Measurements from ENCODE around the gene RXRB. TPM values are rescaled to one million over a fixed set of nuclear protein-coding genes. Genes with fewer than 3 reads are reported as not detected.
A peak's percentile ranks its signal among the peaks of the same experiment; 100 is the strongest.
"Not testable (repeated sequence)": the region's sequence is repeated elsewhere in the genome, so short reads cannot be mapped to it uniquely, and the experiment has no call there.

RXRB gene
- total RNA-seq, 1 donor from 2014 or later: 21.6 TPM

DNA sequence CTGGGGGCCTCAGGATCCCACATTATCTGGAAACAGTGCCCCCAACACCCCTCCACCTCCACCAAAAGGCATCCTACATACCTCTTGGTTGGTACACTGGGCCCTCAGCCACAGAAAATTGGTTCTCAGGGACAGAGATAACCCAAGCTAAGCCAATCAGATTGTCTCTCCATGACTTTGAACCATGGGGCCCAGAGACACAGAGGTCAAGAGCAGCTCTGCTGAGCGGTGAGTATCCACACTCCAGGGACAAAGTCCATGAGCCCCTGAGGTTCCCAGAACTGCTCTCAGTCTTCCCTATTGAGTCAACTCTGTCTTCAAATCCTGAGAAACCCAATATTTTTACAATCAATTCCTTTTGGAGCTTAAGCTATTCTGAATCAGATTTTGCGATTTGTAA lies 43.5 kb downstream of the RXRB start:
- intact Hi-C loops (cut with DNase I): no loop called here
- Histone ChIP-seq H3K9me3 (no peaks in the 10 kb centered on the region), H3K27ac (no peak overlapping the region), H3K36me3 (no peaks in the 10 kb centered on the region), H3K27me3 (no peaks in the 10 kb centered on the region), H3K4me1 (peaks cover 4% of the 10 kb centered on the region in 2 donors), H3K4me3 (no peak overlapping the region)
- no peak for TF ChIP-seq CTCF (IDR thresholded peaks at IDR 0.05)
- no peak for DNase-seq (ENCODE audit: low spot score in 2 of 2)

DNA sequence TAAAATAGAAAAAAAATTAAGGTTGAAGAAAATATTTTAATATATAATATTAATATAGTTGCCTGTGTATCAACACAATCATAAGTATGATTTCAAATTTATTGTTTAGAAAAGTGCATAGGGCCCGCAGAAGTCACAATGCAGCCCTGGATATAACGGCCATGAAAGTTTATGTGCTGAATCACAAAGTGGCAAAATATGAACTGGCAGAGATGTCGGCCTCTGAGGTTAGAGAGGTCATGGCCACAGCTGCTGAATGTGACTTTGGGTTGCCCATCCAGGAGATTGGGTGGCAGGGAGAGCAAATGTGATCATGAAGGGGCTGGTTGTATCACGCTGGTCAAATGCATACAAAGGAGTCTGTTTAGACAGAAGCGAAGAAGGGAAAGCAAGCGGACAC lies 43.9 kb downstream of the RXRB start:
- Histone ChIP-seq H3K4me1 (peaks cover 4% of the 10 kb centered on the region in 2 donors), H3K27ac (no peak overlapping the region), H3K36me3 (no peaks in the 10 kb centered on the region), H3K27me3 (no peaks in the 10 kb centered on the region), H3K4me3 (no peak overlapping the region), H3K9me3 (no peaks in the 10 kb centered on the region)
- DNase-seq (ENCODE audit: low spot score in 2 of 2): no peak
- TF ChIP-seq CTCF (IDR thresholded peaks at IDR 0.05): no peak
- intact Hi-C loops (cut with DNase I): no loop called here

- no peaks in the 10 kb centered on the region for H3K36me3 ChIP-seq
- no peaks in the 10 kb centered on the region for H3K9me3 ChIP-seq
- TF ChIP-seq CTCF (IDR thresholded peaks at IDR 0.05): no peak
- no peak for DNase-seq (ENCODE audit: low spot score in 2 of 2)
- intact Hi-C loops (cut with DNase I): no loop called here
- H3K27me3 ChIP-seq: no peaks in the 10 kb centered on the region
- H3K27ac ChIP-seq: no peak overlapping the region
- no peaks in the 10 kb centered on the region for H3K4me1 ChIP-seq
- no peak overlapping the region for H3K4me3 ChIP-seq
Measured at GRCh38 chr6:33154349-33154748, 46.1 kb downstream of the RXRB start.

GRCh38 chr6:33151050-33151449 lies 49.4 kb downstream of the RXRB start:
- Histone ChIP-seq H3K36me3 (no peaks in the 10 kb centered on the region), H3K4me1 (no peaks in the 10 kb centered on the region), H3K4me3 (no peak overlapping the region), H3K27me3 (no peaks in the 10 kb centered on the region), H3K27ac (no peak overlapping the region), H3K9me3 (no peaks in the 10 kb centered on the region)
- intact Hi-C loops (cut with DNase I): no loop called here
- no peak for TF ChIP-seq CTCF (IDR thresholded peaks at IDR 0.05)
- DNase-seq (ENCODE audit: low spot score in 2 of 2): no peak

DNA sequence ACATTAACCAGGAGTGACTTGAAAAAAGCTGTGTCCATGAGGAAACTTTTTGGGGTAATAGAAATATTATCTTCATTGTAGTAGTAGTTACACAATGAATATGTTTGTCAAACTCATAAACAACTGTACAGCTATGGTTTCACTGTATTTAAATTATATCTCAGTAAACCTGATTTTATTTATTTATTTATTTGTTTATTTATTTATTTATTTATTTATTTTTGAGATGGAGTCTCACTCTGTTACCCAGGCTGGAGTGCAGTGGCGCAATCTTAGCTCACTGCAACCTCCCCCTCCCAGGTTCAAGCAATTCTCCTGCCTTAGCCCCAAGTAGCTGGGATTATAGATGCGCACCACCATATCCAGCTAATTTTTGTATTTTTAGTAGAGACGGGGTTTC lies 49.9 kb downstream of the RXRB start:
- H3K27ac ChIP-seq; intact Hi-C loops (cut with DNase I); H3K9me3 ChIP-seq; H3K4me3 ChIP-seq; DNase-seq (ENCODE audit: low spot score in 2 of 2); H3K36me3 ChIP-seq; H3K27me3 ChIP-seq; H3K4me1 ChIP-seq: not testable (repeated sequence)

GRCh38 chr6:33147807-33148666 lies 52.4 kb downstream of the RXRB start:
- H3K27ac ChIP-seq: no peak overlapping the region
- H3K27me3 ChIP-seq: no peaks in the 10 kb centered on the region
- intact Hi-C loops (cut with DNase I): loop anchor here (2.0 kb wide), 1 partner anchor 133 kb away; no protein-coding TSS in a partner anchor
- H3K9me3 ChIP-seq: no peaks in the 10 kb centered on the region
- H3K4me3 ChIP-seq: no peak overlapping the region
- H3K36me3 ChIP-seq: no peaks in the 10 kb centered on the region
- TF ChIP-seq CTCF (IDR thresholded peaks at IDR 0.05): peak; percentile 40 to 79 (median 66)
- H3K4me1 ChIP-seq: no peaks in the 10 kb centered on the region
- no peak for DNase-seq (ENCODE audit: low spot score in 2 of 2)
